Tibial nerve (tissue), 3 donors: Measurements from ENCODE around the gene PSME2.

Experiments used
- POLR2A ChIP-seq, 2 donors: fragments of 450-650 bp; IDR thresholded peaks; one replicate each; pipeline ENCODE4 v1.6.1; 2017; ENCODE audit warnings: antibody characterized with exemption in 2 of 2, mild to moderate bottlenecking in 2 of 2, moderate library complexity in 2 of 2
- TF ChIP-seq, protein P1 (sequence below), 5 experiments: fragments of 200-600 bp in 3 of 5; fragments of 450-650 bp in 2 of 5; sonication (generic) in 3 of 5; IDR thresholded peaks; one replicate each; pipeline ENCODE4 v1.5.1; 2016 to 2019; ENCODE audit warnings: antibody characterized with exemption in 5 of 5, mild to moderate bottlenecking in 3 of 5, moderate library complexity in 2 of 5

DNA sequence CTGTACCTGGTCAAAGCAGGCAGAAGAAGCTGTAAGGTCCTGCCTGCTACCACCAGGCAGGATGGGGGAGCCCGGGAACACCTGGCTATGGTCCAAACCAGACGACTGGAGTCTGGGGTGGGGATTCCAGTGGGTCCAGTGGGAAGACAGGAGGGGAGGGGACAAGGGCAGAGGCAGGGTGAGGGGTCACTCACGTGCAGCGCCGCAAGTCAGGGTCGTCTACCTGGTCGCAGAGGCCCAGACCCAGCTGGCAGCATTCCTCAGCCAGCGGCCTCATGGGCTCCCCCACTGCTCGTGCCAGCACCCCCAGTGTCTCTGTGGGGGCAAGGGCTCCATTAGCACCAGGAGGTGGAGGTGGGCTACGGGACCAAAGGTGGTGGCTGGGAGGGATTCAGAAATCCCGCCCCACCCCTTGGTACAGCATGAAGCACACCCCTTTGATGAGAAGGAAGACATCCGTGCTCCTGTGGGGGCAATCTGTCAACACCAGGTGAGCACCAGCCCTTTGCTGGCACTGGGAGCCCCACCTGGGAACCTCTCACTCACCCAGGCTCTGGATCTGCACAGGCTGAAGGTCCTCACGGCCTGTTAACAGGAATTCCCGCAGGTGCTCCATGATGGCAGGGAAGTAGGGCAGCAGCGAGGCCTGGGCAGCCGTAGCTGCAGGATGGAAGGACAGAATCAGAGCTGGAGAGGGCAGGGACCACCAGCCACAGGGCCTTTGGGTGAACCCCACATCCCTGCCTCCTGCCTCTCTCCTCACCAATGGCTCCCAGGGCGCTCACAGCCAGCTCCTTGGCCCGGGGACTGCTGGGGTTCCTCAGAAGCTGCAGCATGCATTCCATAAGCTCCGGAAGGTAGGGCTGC, 37.9 kb upstream of the PSME2 start:
- TF ChIP-seq, protein P1, sequence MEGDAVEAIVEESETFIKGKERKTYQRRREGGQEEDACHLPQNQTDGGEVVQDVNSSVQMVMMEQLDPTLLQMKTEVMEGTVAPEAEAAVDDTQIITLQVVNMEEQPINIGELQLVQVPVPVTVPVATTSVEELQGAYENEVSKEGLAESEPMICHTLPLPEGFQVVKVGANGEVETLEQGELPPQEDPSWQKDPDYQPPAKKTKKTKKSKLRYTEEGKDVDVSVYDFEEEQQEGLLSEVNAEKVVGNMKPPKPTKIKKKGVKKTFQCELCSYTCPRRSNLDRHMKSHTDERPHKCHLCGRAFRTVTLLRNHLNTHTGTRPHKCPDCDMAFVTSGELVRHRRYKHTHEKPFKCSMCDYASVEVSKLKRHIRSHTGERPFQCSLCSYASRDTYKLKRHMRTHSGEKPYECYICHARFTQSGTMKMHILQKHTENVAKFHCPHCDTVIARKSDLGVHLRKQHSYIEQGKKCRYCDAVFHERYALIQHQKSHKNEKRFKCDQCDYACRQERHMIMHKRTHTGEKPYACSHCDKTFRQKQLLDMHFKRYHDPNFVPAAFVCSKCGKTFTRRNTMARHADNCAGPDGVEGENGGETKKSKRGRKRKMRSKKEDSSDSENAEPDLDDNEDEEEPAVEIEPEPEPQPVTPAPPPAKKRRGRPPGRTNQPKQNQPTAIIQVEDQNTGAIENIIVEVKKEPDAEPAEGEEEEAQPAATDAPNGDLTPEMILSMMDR (IDR thresholded peaks at IDR 0.05), result no peak
- no peak for TF ChIP-seq POLR2A (IDR thresholded peaks at IDR 0.05)
